A549 treated with ZK216348 at 1 μM for 4 hours (cell line): ENCODE measurements around the gene PRDX1. TPM values are rescaled to one million over a fixed set of nuclear protein-coding genes. Genes with fewer than 3 reads are reported as not detected.

Source experiments
- total RNA-seq: library from RNA; stranded (reverse); fragments of 200-300 nt; extraction: Qiagen RNA extraction; gene quantifications from 5 replicates; pipeline ENCODE4 v1.2.3, GENCODE V29; 2022; ENCODE audit warnings: low read depth

The PRDX1 gene
- 1,859 to 2,419 TPM (median 2,022 TPM) in 5 replicates for total RNA-seq

DNA sequence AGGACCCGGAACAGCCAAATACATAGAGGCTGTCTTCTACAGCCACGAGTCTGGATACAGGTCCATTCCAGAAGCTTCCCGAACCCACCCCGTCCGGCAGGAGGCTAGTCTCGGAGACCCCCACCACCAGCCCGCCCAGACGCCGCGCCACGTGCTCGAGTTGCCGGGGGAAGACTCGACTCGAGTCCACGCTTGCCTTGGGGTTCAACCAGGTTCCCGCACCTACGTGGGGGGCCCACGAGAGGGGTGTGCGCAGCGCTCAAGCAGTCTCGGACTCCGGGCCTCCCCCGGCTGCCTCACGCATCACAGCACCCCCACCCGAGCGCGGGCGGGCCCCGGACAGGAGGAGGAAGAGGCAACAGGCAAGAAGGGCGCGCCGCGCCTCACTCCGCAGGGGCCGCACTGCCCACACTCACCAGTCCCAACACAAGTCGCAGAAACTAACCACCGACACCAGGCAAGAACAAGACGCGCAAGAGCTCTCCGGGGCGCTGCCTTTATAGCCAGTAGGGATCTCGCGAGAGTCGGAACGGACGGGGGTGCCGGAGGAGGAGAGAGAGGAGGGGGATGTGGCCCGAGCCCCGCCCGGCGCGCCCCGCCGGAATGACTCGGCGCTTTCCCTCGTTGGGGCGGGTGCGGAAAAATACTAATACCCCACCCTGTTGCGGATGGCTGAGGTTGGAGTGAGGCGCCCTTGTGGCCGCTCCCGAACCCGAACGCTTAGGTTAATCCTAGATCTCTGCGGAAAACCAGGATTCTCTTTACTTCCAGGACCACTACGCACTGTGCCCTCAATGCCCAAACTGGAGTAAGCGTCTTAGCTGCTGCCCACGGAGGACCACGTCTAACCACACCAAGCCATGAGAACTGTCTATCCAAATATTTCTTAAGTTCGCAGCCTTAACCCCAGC lies at the start of gene PRDX1:
Gene PRDX1 (minus strand): TSS at position 472 of the 911 bp plus-strand sequence. CDS start 2,841 bp downstream, outside the sequence.

DNA sequence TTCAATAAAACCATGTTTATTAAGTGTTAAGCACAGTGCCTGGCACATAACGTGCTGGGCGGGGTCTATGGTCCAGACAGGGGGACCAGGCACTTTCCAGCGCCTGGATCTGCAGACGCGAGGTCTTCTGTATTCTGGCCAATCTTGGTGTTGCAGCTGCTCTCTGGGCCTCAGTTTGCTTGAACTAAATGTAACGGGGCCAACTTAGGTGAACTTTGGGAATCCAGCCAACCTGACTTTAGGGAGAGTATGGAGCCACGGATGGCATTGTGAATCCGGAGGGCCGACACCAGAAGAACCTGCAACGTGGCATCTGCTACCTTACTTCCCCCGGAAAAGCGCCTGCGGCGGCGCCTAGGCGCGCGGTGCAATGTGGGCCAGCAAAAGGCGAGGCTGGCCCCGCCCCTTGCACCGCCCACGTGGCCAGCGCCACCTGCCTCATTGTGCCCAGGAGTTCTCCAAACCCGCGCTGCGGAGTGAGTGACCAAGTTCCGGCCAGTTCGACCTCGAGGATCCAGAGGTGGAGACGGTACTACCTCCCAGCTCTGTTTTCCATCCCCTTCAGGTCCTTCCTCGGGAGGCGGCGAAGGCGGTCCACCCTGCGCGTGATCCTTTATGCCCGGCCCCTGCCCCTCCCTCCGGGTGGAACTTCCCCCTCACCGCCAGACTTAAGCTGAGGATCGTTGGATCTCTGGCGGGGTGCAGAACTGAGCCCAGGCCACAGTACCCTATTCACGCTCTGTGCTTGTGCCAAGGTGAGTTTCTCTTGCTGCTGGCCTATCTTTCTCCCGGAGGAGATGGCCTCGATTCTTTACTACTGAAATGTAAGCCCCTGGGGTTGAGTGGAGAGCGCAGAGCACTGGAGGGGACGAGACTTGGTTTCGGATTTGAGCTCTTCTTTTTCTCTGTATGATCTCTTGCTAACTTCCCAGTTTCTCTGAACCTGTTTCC lies 29.0 kb upstream of the PRDX1 start, which contains the start of gene AKR1A1:
Gene AKR1A1 (plus strand): TSS at position 426 of the 951 bp plus-strand sequence. CDS start 10,969 bp downstream, outside the sequence.

GRCh38 chr1:45490626-45491486 lies 30.8 kb downstream of the PRDX1 start, which contains the start of gene TESK2:
TSS of gene TESK2 (minus strand) at chr1:45491163. CDS start at chr1:45457785, 33,378 bp downstream.

Other genes starting within 250 kb of the PRDX1 start
- 2.5 to 4.9 TPM (median 4.3 TPM) in 5 replicates for gene HPDL, start 195.0 kb downstream of the PRDX1 start, total RNA-seq
- gene TOE1, start 181.7 kb downstream of the PRDX1 start, total RNA-seq: 11.8 to 13.6 TPM (median 12.5 TPM) in 5 replicates
- 7.3 to 11.5 TPM (median 9.1 TPM) in 5 replicates for gene MUTYH, start 181.4 kb downstream of the PRDX1 start, total RNA-seq
- gene TESK2, start 30.7 kb downstream of the PRDX1 start, total RNA-seq: 0.09 to 0.33 TPM (median 0.13 TPM) in 5 replicates
- 1.2 to 2.1 TPM (median 1.8 TPM) in 5 replicates for gene CCDC163, start 21.8 kb downstream of the PRDX1 start, total RNA-seq
- 1.8 to 2.4 TPM (median 1.9 TPM) in 5 replicates for gene MMACHC, start 21.6 kb downstream of the PRDX1 start, total RNA-seq
- 72.7 to 82.6 TPM (median 78.5 TPM) in 5 replicates for gene AKR1A1, start 28.9 kb upstream of the PRDX1 start, total RNA-seq
- 109 to 163 TPM (median 122 TPM) in 5 replicates for gene NASP, start 62.2 kb upstream of the PRDX1 start, total RNA-seq
- gene CCDC17, start 102.2 kb upstream of the PRDX1 start, total RNA-seq: 0.19 to 0.45 TPM (median 0.28 TPM) in 5 replicates
- 26.1 to 44.4 TPM (median 37.8 TPM) in 5 replicates for gene GPBP1L1, start 164.6 kb upstream of the PRDX1 start, total RNA-seq
- gene TMEM69, start 166.3 kb upstream of the PRDX1 start, total RNA-seq: 17.1 to 22.4 TPM (median 18.6 TPM) in 5 replicates
- 2.3 to 5.3 TPM (median 5.1 TPM) in 5 replicates for gene IPP, start 228.8 kb upstream of the PRDX1 start, total RNA-seq